Activated CD4-positive, alpha-beta T cell treated with anti-CD3 and anti-CD28 coated beads, Interleukin-2, amount 50 U/mL, for 1 hour (primary cell): ENCODE data around the gene CCDC179.

Experiments used
- DNase-seq: peaks from one replicate; pipeline ENCODE4 v3.0.0-alpha.2; 2020

The CCDC179 gene

DNA sequence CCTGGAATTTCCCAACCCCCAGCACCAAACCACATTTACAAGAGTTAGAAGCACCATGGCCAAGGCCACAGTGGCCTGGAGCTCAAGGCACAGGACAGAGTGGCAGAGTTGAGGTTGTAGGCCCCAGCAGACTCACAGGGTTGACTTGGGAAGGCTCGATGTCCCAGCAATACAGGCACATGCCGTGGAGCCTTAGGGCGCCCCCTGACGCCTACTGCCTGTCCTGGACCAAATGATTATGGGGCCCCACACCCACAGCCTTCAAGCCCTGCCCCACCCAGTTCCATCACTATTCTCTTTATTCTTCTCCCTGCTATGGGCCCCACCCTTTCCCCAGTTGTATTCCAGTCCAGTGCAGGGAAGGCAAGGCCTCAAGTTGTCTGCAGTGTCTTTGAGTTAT, at the start of gene CCDC179:
Gene CCDC179, minus strand, starts transcription at position 234 of the 400 bp plus-strand sequence. Its CDS starts 53 bp downstream, at position 181.
- DNase-seq = no peak

- DNase-seq = no peak
Measured at GRCh38 chr11:22903782-22904181, 43.5 kb upstream of the CCDC179 start.

GRCh38 chr11:22901603-22902002, 41.3 kb upstream of the CCDC179 start:
- DNase-seq = no peak

DNA sequence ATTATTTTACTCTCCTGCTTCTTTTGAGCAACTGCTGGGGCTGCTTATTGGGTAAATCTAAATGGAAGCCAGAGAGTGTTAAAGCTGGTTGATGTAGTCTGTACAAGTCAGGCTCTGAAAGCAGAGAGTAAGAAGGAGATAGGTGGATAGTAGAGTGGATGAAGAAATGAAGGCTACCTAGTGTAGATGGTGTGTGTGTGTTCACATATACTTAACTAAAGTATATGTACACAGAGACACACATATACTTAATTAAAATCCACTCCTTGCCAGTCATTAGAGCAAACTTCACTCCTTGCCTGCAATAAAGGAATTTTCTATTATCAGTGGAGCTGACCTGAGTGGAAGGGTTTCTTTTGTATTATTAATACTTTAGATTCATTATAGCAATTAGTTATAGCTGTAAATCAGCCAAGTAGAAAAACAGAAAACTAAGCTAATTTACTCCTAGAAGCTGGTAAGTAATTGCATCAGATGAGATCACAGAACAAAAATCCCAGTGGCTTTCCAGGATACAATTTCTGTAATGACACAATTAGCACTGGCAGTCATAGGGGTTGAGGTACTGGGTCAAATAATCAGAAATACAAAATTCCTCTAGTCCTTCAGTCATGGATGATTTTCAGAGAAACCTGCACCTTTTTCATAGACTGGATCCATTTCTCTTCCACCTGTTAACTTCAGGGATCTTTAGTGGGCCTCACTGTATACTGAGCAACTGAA, 40.7 kb upstream of the CCDC179 start:
- DNase-seq = no peak

DNA sequence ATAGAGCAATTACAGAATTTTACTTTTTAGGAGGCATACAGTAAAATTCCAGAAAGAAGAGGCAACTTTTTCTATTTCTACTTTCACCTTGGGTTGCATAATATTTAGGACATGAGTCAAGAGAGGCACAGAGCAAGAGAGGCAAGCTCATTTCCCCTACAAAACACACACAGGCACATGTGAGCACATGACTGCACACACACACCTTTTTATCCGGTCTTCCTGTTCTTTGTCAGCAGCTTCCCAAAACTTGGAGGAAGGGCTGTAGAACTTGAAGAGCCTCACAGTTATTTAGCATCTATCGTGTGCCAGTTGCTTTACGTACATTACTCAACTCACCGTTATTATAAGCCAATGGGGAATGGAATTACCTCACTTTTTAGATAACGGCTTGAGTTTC, 37.8 kb upstream of the CCDC179 start:
- no peak for DNase-seq

GRCh38 chr11:22890227-22890626, 30.0 kb upstream of the CCDC179 start:
- no peak for DNase-seq

- DNase-seq = no peak
Measured at GRCh38 chr11:22884217-22884616, 23.9 kb upstream of the CCDC179 start.

- DNase-seq = no peak
Measured at GRCh38 chr11:22879630-22880029, 19.4 kb upstream of the CCDC179 start.

GRCh38 chr11:22878604-22879003, 18.3 kb upstream of the CCDC179 start:
- DNase-seq = no peak

DNA sequence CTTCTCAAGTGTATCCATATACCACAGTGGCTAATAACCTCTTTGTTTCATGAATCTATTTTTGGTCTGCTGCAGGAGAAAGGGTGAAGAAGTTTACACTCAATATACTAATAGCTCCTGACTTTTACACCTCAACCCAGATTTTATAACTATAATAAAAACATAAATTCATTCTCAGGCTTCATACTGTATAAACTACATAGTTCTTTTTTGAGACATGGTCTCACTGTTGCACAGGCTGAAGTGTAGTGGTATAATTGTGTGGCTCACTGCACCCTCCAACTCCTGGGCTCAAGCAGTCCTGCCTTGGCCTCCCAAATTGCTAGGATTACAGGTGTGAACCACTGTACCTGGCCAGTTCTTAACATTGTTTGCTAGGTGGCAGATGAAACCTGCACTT, 17.8 kb upstream of the CCDC179 start:
- no peak for DNase-seq

DNA sequence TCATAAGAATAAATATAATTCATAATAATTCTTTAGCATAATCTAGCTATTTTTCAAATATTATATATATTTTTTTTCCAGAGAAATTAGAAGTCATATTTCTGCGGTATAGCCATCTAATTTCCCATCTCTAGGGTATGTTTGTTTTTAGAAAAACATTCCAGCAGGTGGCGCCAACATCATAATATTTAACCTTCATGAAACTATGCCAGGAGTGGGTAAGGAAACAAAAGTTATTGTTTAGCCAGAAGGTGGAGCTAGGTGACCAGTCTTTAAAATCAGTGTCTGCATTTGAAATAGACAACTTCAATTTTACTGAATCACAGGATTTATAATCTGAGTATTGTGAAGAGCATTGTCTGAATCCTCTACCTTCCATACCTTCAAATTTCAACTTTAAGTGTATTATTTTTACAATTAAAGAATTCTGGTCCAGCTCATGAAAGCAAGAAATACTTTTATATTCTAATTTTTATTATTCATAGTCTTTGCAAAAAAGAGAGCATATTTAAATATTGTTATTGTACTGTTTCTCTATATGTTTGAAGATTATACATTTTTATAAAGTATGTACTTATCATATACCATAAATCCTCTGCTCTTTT, 15.7 kb upstream of the CCDC179 start:
- peak; percentile 51 for DNase-seq

- no peak for DNase-seq
Measured at GRCh38 chr11:22869325-22869724, 9.1 kb upstream of the CCDC179 start.

GRCh38 chr11:22859756-22860155, 518 bp downstream of the CCDC179 start:
- DNase-seq = no peak

DNA sequence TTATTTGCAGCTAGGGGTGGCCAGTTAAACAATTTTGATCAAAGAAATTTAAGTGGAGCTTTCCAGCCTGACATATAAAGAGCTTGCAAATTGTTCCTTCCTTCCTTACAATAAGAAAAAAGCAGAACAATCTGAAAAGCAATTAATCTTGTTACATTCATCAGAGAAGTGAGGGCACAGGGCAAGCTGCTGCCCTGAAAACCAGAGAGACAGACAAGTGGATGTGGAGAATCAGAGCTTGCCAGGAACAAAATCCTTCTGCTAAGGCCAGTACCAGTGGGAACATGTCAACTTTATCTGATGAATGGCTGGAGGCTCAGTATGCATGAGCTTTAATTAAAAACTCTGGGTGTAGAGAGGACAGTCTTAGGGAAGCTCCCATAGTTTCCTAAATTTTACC, 8.8 kb downstream of the CCDC179 start:
- DNase-seq = no peak

GRCh38 chr11:22846726-22847125, 13.5 kb downstream of the CCDC179 start:
- no peak for DNase-seq

- DNase-seq = no peak
Measured at GRCh38 chr11:22832315-22833015, 27.8 kb downstream of the CCDC179 start.

DNA sequence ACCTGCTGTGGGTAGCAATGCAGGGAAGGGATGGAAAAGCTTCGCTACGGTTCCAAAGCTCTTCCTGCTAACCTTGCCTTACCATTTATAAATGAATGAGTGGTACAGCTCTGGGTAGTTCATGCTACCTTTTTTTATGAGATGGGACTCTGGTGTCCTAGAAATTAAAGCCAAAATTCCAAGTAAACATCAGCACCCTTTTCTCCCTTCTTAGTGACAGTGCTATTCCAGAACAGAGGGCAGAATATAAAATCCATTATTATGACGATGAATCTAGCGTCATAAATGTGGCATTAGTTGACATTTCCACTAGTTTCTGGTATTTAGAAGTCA, 30.2 kb downstream of the CCDC179 start:
- no peak for DNase-seq

GRCh38 chr11:22829231-22830081, 30.8 kb downstream of the CCDC179 start, which contains the start of gene SVIP:
TSS of gene SVIP (minus strand) at chr11:22829801. CDS start at chr11:22829748, 53 bp downstream.
- DNase-seq = peak; percentile 94

DNA sequence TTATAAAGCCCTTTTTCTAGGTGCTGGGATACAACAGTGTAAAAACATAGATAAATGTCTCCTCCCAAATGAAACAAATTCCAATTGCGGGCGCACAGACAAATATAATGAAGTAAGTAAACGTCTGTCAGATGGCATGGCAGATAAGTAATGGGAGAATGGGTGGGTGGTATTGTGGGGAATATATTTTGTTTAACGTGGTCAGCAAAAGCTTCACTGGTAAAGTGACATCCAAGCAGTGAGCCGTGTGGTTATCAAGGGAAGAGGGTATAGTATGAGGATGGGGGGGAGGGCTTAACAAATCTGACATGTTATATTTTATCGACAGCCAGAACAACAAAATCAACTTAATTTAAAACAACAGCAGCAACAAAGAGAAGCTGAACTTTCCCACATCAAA, 31.9 kb downstream of the CCDC179 start:
- no peak for DNase-seq

DNA sequence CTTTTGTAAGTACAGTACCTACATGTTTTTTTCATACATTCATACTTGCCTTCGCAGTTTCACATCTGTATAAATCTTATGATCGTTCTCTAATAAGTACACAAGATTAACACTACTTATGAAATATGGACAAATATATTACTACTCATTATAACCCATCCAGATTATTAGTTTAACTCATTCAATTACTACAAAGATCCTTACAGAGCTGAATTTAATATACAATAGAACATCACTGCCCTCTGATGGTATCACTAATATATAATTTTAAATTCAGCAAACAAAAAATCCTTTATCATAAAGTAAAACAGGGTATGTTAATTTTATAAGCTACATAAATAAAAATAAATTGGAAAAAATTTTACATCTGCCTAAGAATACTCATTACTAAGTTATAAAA, 38.1 kb downstream of the CCDC179 start:
- DNase-seq = no peak

GRCh38 chr11:22809893-22810292, 50.4 kb downstream of the CCDC179 start:
- no peak for DNase-seq

DNA sequence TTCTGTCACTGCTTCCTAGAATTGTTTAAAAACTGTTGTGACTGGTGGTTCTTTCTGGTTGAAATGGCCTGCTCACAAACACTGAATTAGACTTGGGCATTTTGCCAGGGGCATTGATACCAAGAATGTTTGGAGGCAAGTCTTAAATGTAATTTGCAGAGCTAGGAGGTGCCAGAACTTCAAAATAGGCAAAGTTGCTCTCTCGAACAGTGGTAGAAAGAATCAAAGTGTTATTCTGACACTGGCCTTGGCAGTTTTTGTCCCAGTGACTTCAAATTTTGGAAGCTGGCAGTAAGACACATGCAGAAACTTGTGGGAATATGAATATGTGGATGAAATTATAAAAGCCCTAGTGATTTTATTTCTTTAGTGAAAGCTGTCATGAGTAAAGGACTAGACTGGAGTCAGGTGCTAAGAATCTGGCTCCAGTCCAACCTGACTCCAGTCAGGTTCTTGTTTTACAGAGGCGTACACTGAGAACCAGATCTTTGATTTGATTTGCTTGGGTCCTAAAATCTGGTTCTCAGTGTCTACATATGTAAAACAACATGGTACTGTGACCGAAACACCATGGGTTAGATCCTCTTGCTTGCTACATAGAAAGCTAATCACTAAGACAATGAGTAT, 51.6 kb downstream of the CCDC179 start:
- DNase-seq = no peak
